NCI-H526 (cell line): ENCODE data around the gene AGPS.

Source experiments
- DNase-seq, 2 experiments: peaks; one replicate each; lab custom pipeline; 2025; lab: John Stamatoyannopoulos, UW

The AGPS gene

GRCh38 chr2:177592397-177592796, 199.8 kb downstream of the AGPS start:
- DNase-seq: no peak

GRCh38 chr2:177592945-177593344, 200.4 kb downstream of the AGPS start:
- DNase-seq: no peak

- DNase-seq: no peak
Observed at GRCh38 chr2:177593402-177593801, 200.8 kb downstream of the AGPS start.
